ENCODE results near the gene FSHR. TPM values are rescaled to one million over a fixed set of nuclear protein-coding genes. Genes with fewer than 3 reads are reported as not detected.

FSHR gene
- polyA plus RNA-seq, 1 donor (not counting 4 experiments of a cell fraction or from before 2014, with no cell fraction given), result not detected

DNA sequence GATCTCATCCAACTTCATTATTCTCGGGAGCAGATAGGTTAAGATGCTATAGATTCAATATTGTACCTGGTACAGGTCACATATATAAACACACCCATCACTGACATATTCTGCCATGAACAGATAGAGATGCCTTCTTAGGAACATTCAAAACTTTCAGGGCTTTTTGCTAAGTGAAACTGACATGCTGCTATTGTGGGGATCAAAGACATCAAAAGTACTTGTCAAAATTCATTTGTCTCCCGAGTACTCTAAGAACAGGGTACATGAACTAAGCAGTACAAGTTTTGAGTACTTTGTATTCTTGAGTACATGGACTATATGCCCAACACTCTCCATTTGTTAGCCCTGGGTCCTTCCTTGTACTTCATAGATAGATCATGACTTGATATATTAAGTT lies 173.5 kb downstream of the FSHR start:
- no peak overlapping the region for H3K9ac ChIP-seq (ENCODE audit: control insufficient read depth, extremely low read depth, insufficient read depth, low read length)
- H3K27ac ChIP-seq (ENCODE audit: control insufficient read depth, insufficient read depth, low read length), result no peak overlapping the region
- H3K9me1 ChIP-seq (ENCODE audit: control insufficient read depth, extremely low read depth, insufficient read depth, low read length), result no peaks in the 10 kb centered on the region
- H4K20me1 ChIP-seq (ENCODE audit: control insufficient read depth, extremely low read depth, insufficient read depth, low read length), result no peaks in the 10 kb centered on the region
- FAIRE-seq (no peak), DNase-seq (ENCODE audit: low read depth, low spot score) (no peak)
- dilution Hi-C loops (cut with MboI; ENCODE audit: extremely low pct_ligation_motif_present, low sequenced_read_pairs), result no loop called here
- TF ChIP-seq EZH2 (IDR thresholded peaks at IDR 0.05; ENCODE audit: low read length), result no peak
- TF ChIP-seq, protein P1, sequence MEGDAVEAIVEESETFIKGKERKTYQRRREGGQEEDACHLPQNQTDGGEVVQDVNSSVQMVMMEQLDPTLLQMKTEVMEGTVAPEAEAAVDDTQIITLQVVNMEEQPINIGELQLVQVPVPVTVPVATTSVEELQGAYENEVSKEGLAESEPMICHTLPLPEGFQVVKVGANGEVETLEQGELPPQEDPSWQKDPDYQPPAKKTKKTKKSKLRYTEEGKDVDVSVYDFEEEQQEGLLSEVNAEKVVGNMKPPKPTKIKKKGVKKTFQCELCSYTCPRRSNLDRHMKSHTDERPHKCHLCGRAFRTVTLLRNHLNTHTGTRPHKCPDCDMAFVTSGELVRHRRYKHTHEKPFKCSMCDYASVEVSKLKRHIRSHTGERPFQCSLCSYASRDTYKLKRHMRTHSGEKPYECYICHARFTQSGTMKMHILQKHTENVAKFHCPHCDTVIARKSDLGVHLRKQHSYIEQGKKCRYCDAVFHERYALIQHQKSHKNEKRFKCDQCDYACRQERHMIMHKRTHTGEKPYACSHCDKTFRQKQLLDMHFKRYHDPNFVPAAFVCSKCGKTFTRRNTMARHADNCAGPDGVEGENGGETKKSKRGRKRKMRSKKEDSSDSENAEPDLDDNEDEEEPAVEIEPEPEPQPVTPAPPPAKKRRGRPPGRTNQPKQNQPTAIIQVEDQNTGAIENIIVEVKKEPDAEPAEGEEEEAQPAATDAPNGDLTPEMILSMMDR (optimal IDR thresholded peaks at IDR 0.05 in 1 of 3, IDR thresholded peaks at IDR 0.05 in 1 of 3, conservative IDR thresholded peaks at IDR 0.05 in 1 of 3; ENCODE audit: extremely low read depth in 1 of 3, insufficient read depth in 2 of 3, low read length in 3 of 3), result no peak
- H3K9me3 ChIP-seq (ENCODE audit: control insufficient read depth, low read depth, low read length), result no peaks in the 10 kb centered on the region
- H3K27me3 ChIP-seq (ENCODE audit: control insufficient read depth, extremely low read depth, insufficient read depth, low read length), result no peaks in the 10 kb centered on the region
- H3K36me3 ChIP-seq (ENCODE audit: control insufficient read depth in 2 of 2, extremely low read depth in 1 of 2, insufficient read depth in 2 of 2, low read length in 2 of 2), result no peaks in the 10 kb centered on the region
- H3K4me3 ChIP-seq (ENCODE audit: control insufficient read depth in 2 of 3, extremely low read depth in 1 of 3, insufficient read depth in 2 of 3, low read depth in 1 of 3, low read length in 3 of 3), result no peak overlapping the region
- H3K79me2 ChIP-seq (ENCODE audit: control insufficient read depth, insufficient read depth, low read length), result no peaks in the 10 kb centered on the region
- no peak overlapping the region for H3K4me2 ChIP-seq (ENCODE audit: control insufficient read depth, extremely low read depth, insufficient read depth, low read depth, low read length)
- H2AFZ ChIP-seq (ENCODE audit: control insufficient read depth, low read length), result no peak overlapping the region
- H3K4me1 ChIP-seq (ENCODE audit: control insufficient read depth, extremely low read depth, insufficient read depth, low read length), result no peaks in the 10 kb centered on the region

DNA sequence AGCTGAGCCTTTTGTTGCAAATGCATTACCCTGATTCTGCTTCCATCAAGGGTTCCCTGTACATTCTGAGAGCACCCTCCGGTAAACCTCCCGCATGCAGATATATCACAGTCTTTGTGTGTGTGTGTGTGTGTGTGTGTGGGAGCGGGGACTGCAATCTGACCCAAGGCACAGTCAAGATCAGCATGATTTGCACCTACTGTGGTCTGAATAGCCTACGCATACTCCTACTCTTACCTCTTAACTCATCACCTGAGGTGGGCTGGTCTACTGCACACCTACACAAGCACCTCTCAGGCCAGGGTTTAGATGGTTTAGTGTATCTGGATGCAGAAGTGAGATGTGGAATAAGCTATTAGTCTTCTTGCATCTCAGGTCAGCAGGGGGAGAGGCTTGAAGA lies 174.6 kb downstream of the FSHR start:
- Histone ChIP-seq H3K4me3 (ENCODE audit: control insufficient read depth in 2 of 3, extremely low read depth in 1 of 3, insufficient read depth in 2 of 3, low read depth in 1 of 3, low read length in 3 of 3) (no peak overlapping the region), H3K79me2 (ENCODE audit: control insufficient read depth, insufficient read depth, low read length) (no peaks in the 10 kb centered on the region), H3K36me3 (ENCODE audit: control insufficient read depth in 2 of 2, extremely low read depth in 1 of 2, insufficient read depth in 2 of 2, low read length in 2 of 2) (no peaks in the 10 kb centered on the region), H4K20me1 (ENCODE audit: control insufficient read depth, extremely low read depth, insufficient read depth, low read length) (no peaks in the 10 kb centered on the region), H3K27me3 (ENCODE audit: control insufficient read depth, extremely low read depth, insufficient read depth, low read length) (no peaks in the 10 kb centered on the region), H3K4me1 (ENCODE audit: control insufficient read depth, extremely low read depth, insufficient read depth, low read length) (no peaks in the 10 kb centered on the region), H3K9ac (ENCODE audit: control insufficient read depth, extremely low read depth, insufficient read depth, low read length) (no peak overlapping the region), H3K9me1 (ENCODE audit: control insufficient read depth, extremely low read depth, insufficient read depth, low read length) (no peaks in the 10 kb centered on the region), H2AFZ (ENCODE audit: control insufficient read depth, low read length) (no peak overlapping the region), H3K4me2 (ENCODE audit: control insufficient read depth, extremely low read depth, insufficient read depth, low read depth, low read length) (no peak overlapping the region), H3K9me3 (ENCODE audit: control insufficient read depth, low read depth, low read length) (no peaks in the 10 kb centered on the region), H3K27ac (ENCODE audit: control insufficient read depth, insufficient read depth, low read length) (no peak overlapping the region)
- DNase-seq (ENCODE audit: low read depth, low spot score), result no peak
- FAIRE-seq, result no peak
- no peak for TF ChIP-seq EZH2 (IDR thresholded peaks at IDR 0.05; ENCODE audit: low read length)
- TF ChIP-seq, protein P1 (optimal IDR thresholded peaks at IDR 0.05 in 1 of 3, IDR thresholded peaks at IDR 0.05 in 1 of 3, conservative IDR thresholded peaks at IDR 0.05 in 1 of 3; ENCODE audit: extremely low read depth in 1 of 3, insufficient read depth in 2 of 3, low read length in 3 of 3), result no peak
- dilution Hi-C loops (cut with MboI; ENCODE audit: extremely low pct_ligation_motif_present, low sequenced_read_pairs), result no loop called here
